ENCODE measurements around the gene HELZ2. TPM values are rescaled to one million over a fixed set of nuclear protein-coding genes. Genes with fewer than 3 reads are reported as not detected.
"Not testable (repeated sequence)": the region's sequence is repeated elsewhere in the genome, so short reads cannot be mapped to it uniquely, and the experiment has no call there.

The HELZ2 gene
- total RNA-seq, 4 donors from 2014 or later, result 24.3 to 45.5 (median 36.0) TPM

DNA sequence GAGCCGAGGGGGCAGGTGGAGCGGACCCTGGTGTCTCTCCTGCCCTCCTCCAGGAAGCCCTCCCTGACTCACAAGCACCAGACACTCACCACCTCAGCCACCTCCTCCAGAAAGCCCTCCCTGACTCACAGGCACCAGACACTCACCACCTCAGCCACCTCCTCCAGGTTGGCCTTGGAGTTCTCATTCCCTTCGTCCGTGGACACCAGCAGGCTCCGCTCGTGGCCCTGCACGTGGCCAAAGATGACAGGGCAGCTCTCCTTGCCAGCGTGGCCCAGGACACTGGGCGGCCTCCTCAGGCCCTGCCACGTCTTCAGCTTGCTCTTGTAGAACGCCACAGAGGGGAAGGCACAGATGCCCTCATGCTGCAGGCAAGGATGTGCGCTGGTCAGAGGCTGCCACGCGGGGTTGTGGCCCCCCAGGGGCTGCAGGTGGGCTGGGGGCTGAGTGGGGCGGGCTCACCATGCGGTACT is 13.7 kb downstream of the HELZ2 start:
- H3K4me3 ChIP-seq (replicated peaks in 1 of 3), result no peak overlapping the region
- TF ChIP-seq, protein P1, sequence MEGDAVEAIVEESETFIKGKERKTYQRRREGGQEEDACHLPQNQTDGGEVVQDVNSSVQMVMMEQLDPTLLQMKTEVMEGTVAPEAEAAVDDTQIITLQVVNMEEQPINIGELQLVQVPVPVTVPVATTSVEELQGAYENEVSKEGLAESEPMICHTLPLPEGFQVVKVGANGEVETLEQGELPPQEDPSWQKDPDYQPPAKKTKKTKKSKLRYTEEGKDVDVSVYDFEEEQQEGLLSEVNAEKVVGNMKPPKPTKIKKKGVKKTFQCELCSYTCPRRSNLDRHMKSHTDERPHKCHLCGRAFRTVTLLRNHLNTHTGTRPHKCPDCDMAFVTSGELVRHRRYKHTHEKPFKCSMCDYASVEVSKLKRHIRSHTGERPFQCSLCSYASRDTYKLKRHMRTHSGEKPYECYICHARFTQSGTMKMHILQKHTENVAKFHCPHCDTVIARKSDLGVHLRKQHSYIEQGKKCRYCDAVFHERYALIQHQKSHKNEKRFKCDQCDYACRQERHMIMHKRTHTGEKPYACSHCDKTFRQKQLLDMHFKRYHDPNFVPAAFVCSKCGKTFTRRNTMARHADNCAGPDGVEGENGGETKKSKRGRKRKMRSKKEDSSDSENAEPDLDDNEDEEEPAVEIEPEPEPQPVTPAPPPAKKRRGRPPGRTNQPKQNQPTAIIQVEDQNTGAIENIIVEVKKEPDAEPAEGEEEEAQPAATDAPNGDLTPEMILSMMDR (IDR thresholded peaks at IDR 0.05), result no peak
- TF ChIP-seq POLR2A (IDR thresholded peaks at IDR 0.05), result no peak
- H3K4me1 ChIP-seq, result no peaks in the 10 kb centered on the region
- peaks cover 39 to 55% of the 10 kb centered on the region in 2 donors for H3K36me3 ChIP-seq
- H3K27ac ChIP-seq, result no peak overlapping the region
- WGBS, 2 donors, result 98 to 100% methylated on average over 7 to 16 of the region's 16 CpGs
- intact Hi-C loops (cut with DNase I), result no loop called here
- DNase-seq, result no peak
- H3K9me3 ChIP-seq, result no peaks in the 10 kb centered on the region
- H3K27me3 ChIP-seq, result no peaks in the 10 kb centered on the region

DNA sequence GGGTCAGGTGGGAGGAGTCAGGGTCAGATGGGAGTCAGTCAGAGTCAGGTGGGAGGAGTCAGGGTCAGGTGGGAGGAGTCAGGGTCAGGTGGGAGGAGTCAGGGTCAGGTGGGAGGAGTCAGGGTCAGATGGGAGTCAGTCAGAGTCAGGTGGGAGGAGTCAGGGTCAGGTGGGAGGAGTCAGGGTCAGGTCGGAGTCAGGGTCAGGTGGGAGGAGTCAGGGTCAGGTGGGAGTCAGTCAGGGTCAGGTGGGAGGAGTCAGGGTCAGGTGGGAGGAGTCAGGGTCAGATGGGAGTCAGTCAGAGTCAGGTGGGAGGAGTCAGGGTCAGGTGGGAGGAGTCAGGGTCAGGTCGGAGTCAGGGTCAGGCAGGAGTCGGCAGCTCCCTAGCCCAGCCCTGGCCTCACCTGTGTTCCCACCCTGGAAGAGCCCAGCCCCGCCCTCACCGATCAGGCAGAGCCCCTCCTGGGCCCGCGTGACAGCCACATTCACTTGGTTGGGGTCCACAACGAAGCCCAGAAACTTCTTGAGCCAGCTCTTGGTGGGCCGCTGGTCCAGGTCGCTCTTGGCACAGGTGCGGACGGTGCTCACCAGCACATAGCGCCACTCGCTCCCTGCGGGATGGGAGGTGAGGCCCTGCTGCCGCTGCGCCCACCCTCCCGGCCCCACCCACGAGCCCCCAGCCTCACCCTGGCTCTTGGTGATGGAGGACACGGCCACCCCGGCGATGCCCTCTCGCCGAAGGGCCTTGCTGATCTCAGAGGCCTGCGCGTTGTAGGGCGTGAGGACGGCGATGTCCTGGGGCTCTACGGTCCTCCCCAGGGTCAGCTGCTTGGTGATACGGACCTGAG is 14.3 kb downstream of the HELZ2 start:
- DNase-seq; H3K4me3 ChIP-seq (replicated peaks in 1 of 3); H3K27me3 ChIP-seq; H3K27ac ChIP-seq; H3K4me1 ChIP-seq; H3K9me3 ChIP-seq; intact Hi-C loops (cut with DNase I): not testable (repeated sequence)
- H3K36me3 ChIP-seq, result peaks cover 39 to 49% of the 10 kb centered on the region in 2 donors
- 95 to 96% methylated on average over 18 to 29 of the region's 31 CpGs for WGBS, 2 donors

DNA sequence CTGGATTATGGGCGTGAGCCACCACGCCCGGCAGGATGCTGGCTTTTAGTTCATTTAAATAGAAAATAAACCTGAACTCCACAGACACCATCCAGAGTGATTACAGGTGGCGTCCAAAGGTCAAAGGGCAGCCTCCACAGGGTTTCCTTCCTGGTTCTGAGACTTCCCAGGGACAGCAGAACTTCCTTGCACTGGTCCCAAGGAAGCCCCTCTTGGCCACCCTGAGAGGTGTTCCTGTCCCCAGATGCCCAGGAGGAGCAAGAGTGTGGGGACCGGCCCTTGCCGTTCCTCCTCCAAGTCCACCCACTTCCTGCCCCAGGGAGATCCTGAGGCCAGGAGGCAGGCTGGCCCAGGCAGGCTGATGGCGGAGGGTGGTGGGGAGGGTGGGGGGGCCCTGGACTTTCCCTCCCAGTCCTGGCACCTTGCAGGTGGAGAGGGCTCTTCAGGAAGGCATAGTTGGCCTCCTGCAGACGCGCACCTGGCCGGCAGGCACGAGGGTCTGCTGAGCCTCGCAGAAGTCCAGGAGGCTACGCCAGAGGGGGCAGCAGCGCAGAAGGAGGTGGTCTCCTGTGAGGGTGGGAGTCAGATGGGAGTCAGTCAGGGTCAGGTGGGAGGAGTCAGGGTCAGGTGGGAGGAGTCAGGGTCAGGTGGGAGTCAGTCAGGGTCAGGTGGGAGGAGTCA is 15.1 kb downstream of the HELZ2 start:
- 94 to 97% methylated on average over 10 to 11 of the region's 14 CpGs for WGBS, 2 donors
- Histone ChIP-seq H3K4me1 (peaks cover 5% of the 10 kb centered on the region in 2 donors), H3K36me3 (peaks cover 39 to 43% of the 10 kb centered on the region in 2 donors), H3K9me3 (no peaks in the 10 kb centered on the region), H3K27me3 (no peaks in the 10 kb centered on the region), H3K4me3 (replicated peaks in 1 of 3) (no peak overlapping the region), H3K27ac (no peak overlapping the region)
- DNase-seq, result no peak
- intact Hi-C loops (cut with DNase I), result no loop called here
- TF ChIP-seq, protein P1 (IDR thresholded peaks at IDR 0.05), result no peak
- TF ChIP-seq POLR2A (IDR thresholded peaks at IDR 0.05), result no peak

DNA sequence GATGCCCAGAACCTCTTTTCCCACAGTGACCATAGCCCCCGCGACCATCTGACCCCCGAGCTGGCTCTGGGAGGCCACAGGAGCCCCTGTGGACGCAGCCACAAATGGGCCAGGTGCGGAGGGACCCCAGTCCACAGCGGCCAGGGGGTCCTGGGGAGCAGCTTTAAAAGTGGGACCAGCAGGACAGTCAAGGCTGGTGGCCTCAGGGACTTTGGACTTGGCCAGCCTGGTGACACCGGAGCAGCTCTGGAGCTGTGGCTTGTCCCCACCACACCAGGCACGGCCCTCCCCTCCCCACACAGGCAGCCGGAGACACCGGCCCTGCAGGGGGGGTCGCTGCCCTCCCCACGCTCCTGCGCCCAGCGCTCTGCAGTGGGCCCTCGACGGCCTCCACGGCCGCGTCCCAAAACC is 16.6 kb downstream of the HELZ2 start:
- intact Hi-C loops (cut with DNase I), result no loop called here
- no peak for TF ChIP-seq POLR2A (IDR thresholded peaks at IDR 0.05)
- TF ChIP-seq, protein P1 (IDR thresholded peaks at IDR 0.05), result no peak
- Histone ChIP-seq H3K4me3 (replicated peaks in 1 of 3) (no peak overlapping the region), H3K9me3 (no peaks in the 10 kb centered on the region), H3K4me1 (peaks cover 9 to 12% of the 10 kb centered on the region in 2 donors), H3K27me3 (no peaks in the 10 kb centered on the region), H3K27ac (no peak overlapping the region), H3K36me3 (peaks cover 31% of the 10 kb centered on the region in 2 donors)
- WGBS, 2 donors, result 89 to 92% methylated on average over 17 to 19 of the region's 19 CpGs
- no peak for DNase-seq

DNA sequence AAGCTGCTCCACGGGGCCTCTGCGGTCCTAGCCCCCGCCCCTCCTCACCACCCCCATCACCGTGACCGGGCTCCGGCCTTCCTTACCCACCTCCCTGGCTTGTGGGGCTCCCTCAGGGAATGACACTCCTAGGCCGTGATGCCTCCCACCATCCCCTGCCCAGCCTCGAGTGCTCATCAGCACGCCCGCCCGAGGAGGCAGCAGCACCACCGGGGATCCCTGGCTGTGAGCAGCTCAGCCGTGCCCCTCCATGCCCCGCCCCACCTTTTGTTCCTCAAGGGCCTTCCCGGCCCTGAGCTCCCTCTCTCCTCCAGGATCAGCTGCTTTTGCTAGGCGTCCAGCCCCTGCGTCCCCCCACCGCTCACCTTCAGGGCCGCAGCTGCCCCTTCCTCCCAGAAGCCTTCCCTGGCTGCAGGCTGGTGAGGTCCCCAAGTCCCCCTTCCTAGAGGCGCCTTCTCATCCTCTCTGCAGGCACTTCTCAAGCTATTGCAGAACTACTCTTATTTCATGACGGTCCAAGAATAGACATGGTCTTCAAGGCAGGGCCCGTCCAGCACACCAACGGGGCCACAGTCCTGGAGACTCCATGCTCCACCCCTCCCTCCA is 17.1 kb downstream of the HELZ2 start:
- 71 to 79% methylated on average over 18 to 22 of the region's 23 CpGs for WGBS, 2 donors

More for the DNA sequence above, 17.1 kb downstream of the HELZ2 start:
- TF ChIP-seq, protein P1 (IDR thresholded peaks at IDR 0.05), result no peak
- no peak for TF ChIP-seq POLR2A (IDR thresholded peaks at IDR 0.05)
- intact Hi-C loops (cut with DNase I), result no loop called here
- Histone ChIP-seq H3K27me3 (no peaks in the 10 kb centered on the region), H3K9me3 (no peaks in the 10 kb centered on the region), H3K4me3 (replicated peaks in 1 of 3) (no peak overlapping the region), H3K4me1 (peaks cover 9 to 13% of the 10 kb centered on the region in 2 donors), H3K27ac (no peak overlapping the region), H3K36me3 (peaks cover 26% of the 10 kb centered on the region in 2 donors)
- DNase-seq, result no peak
